Measurements from ENCODE around the gene GDF15.
"Not testable (repeated sequence)": the region's sequence is repeated elsewhere in the genome, so short reads cannot be mapped to it uniquely, and the experiment has no call there.

Gene GDF15

DNA sequence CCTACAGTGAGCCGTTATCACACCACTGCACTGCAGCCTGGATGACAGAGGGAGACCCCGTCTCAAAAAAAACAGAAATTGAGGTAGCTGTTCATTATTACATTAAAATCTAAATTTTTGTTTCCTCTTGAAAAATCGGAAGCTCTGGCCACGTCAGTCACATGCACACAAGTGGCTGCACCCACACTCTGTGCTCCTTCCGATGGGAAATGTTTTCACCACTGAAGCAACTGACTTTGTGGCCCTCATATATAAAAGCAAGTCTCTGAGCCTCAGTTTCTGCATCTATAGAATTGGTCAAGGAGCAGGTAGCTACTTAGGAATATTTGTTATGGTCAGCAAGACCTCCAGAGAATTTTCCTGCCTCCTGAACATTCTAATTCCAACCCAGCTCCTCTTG, 7.0 kb downstream of the GDF15 start:
- no peak for DNase-seq

DNA sequence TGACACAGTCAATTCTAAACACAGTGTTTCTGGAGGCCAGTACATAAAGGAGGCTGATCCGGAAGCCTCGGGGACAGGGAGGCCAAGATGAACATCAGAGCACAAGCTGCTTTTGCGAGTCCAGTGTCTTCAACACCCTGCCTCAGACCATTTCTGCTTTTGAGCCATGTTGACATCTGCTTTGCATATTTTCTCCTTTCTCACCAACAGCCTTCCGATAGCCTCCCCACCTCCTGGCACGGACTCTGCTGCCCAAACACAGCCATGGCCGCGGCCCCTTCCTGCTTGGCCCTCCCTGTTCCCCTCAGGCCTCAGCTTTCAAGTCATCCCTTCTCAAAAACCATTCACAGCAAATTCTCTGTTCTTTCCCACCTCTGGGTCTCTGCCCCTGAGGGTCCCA, 7.9 kb downstream of the GDF15 start:
- no peak for DNase-seq

DNA sequence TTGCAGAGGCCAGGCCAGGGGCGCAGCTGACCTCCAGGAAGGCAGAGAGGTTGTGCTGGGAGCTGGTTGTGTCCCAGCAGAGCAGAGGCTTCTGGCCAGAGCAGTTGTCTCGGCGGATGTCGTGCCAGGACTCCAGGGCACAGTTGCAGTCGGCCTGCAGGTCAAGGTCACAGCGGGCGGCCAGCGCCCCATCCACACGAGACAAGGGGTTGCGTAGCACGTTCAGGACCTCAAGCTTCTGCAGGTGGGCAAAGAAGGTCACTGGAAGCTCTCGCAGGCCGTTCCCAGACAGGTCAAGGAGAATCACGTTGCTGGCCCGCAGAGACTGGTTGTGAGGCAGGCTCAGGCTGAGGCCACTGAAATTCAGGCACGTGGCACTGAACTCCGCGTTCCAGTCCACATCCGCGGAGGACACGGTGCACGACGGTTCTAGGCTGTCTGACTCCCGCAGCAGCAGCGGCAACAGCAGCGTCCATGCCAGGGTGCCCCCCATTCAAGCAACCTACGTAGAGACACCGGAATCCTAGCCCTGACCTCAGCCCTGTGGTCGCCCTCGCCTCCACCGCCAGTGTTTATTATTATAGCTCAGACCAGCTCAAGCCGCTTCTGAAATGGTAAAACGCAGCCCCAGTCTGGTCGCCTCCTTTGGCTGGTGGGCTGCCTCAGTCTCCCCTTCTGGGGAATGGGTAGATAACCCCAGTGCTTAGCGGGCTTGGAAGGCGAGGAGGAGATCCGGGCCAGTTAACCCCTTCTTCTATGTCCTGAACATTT, 10.7 kb downstream of the GDF15 start:
- no peak for DNase-seq

DNA sequence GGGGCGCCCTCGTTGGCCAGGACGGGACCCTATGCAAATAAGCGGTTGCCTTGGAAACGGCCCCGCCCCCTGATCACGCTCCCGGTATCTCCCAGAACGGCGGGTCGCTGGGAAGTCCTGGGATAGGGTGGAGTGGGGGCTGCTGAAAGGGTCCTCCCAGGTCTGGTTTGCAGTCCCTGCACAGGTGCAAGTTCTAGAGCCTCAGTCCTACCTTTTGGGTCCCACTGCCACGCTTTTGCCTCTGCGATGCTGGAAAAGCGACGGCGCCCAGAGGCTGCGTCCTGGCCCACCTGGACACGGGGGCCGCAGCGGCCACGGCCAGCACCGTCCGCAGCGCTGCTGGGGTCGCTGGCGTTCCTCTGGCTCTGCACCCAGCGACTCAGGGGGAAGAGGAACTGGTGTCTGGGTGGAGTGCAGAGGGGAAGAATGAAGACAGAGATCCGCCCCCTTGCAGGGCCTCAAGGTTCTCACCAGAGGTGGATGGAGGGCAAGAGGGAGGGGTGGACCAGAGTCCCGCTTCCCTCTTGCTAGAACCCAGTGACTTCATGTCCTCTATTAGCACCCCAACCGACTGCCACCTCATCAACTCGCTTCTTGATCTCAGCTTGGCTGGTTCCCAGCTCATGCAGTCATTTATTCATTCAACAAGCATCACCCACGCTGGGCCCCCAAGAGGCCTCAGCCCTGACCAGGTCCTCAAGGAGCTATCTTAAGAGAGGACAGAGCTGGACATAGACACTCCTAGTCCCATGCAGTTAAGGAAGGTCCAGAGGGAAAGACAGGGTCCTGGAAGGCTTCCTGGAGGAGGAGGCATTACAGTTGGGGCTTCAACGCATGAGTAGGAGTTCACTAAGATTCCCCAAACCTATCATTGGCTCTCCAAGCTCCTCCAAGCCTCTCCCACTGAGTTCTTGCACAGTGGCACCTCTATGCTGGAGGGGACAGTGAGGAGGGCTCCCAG, 11.6 kb downstream of the GDF15 start, which contains the start of gene LRRC25:
TSS of gene LRRC25 (minus strand) at position 381 of the 961 bp plus-strand sequence. CDS start 659 bp downstream, outside the sequence.
- DNase-seq: no peak

DNA sequence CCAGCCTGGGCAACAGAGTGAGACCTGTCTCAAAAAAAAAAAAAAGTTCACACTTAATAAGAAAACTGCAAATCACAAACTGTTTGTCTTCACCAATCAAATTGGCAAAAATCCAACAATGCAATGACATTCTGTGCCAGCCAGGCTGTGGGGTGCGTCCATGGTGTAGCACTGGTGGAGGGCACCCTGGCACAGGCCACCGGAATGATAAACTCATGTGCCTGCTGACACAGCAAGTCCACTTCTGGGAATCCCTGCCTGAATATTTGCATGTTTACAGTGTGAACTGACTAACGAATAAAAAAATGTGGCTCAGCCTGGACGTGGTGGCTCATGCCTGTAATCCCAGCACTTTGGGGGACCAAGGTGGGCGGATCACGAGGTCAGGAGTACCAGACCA, 13.1 kb downstream of the GDF15 start:
- no peak for DNase-seq

DNA sequence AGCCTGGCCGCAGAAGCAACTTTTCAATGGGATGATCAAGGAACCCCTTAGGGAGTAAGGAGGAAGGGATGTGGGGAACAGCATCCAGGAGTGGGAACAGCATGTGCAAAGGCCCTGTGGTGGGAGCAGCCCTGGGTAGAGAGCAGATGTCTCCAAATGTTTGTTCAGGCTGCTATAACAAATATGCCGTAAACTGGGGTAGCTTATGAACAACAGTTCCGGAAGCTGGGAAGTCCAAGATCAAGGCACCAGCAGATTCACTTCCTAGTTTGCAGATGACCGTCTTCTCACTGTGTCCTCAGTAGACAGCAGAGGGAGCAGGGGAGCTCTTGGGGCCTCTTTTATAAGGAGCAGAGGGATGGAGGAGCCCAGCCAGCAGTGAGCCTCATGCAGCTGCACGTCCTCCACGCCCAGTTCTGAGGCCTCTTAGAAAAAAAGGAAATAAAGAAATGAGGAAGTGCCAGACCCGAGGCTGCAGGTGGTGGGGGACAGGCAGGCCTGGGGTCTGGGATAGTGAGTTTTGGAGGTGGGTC, 15.7 kb downstream of the GDF15 start:
- no peak for DNase-seq

DNA sequence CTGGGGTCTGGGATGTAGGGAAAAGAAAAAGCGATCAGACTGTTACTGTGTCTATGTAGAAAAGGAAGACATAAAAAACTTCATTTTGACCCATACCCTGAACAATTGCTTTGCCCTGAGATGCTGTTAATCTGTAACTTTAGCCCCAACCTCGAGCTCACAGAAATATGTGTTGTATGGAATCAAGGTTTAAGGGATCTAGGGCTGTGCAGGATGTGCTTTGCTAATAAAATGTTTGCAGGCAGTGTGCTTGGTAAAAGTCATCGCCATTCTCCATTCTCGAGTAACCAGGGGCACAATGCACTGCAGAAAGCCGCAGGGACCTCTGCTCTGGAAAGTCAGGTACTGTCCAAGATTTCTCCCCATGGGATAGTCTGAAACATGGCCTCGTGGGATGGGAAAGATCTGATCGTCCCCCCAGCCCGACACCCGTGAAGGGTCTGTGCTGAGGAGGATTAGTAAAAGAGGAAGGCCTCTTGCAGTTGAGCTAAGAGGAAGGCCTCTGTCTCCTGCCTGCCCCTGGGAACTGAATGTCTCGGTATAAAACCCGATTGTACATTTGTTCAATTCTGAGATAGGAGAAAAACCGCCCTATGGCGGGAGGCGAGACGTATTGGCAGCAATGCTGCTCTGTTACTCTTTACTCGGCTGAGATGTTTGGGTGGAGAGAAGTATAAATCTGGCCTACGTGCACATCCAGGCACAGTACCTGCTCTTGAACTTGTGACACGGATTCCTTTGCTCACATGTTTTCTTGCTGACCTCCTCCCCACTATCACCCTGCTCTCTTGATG, 16.7 kb downstream of the GDF15 start:
- DNase-seq: not testable (repeated sequence)

DNA sequence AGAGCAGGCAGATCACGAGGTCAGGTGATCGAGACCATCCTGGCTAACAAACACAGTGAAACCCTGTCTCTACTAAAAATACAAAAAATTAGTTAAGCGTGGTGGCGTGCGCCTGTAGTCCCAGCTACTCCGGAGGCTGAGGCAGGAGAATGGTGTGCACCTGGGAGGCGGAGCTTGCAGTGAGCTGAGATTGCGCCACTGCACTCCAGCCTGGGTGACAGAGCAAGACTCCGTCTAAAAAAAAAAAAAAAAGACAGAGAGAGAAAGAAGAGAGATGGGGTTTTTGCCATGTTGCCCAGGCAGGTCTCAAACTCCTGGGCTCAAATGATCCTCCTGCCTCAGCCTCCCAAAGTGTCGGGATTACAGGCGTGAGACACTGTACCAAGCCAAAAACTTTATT, 19.8 kb downstream of the GDF15 start:
- DNase-seq: not testable (repeated sequence)

DNA sequence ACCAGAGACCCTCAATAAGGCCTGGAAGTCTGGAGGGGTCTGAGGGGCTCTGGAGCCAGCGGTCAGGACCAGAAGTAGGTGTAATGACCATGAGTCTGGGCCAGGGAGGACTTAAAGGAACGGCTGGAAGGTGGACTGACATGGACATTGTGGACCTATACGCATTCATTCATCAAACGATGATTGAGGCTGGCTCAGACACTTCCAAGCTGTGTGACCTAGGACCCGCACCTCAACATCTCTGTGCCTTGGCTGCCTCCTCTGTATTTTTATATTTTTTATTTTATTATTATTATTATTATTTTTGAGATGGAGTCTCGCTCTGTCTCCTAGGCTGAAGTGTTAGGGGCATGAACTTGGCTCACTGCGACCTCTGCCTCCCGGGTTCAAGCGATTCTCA, 20.8 kb downstream of the GDF15 start:
- DNase-seq: no peak

DNA sequence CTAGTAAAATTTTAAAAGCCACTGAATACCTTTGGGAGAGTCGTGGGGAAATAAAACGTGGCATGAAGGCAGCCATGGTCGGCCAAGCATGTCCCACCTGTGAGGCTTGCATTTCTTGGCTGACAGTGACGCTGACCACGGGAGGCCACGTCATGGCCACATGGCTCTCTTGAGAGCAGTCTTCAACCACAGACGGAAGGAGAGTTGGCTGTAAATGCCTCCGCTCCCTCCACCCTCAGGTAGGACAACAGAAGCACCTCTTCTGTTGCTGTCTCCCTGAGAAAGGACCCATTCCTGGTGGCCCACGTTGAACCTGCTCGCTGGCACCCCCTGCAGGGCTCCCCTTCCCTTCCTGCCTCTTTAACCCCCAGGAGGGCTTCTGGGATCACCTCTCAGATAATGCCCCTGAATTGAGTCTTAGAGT, 22.1 kb downstream of the GDF15 start:
- DNase-seq: peak; percentile 29

DNA sequence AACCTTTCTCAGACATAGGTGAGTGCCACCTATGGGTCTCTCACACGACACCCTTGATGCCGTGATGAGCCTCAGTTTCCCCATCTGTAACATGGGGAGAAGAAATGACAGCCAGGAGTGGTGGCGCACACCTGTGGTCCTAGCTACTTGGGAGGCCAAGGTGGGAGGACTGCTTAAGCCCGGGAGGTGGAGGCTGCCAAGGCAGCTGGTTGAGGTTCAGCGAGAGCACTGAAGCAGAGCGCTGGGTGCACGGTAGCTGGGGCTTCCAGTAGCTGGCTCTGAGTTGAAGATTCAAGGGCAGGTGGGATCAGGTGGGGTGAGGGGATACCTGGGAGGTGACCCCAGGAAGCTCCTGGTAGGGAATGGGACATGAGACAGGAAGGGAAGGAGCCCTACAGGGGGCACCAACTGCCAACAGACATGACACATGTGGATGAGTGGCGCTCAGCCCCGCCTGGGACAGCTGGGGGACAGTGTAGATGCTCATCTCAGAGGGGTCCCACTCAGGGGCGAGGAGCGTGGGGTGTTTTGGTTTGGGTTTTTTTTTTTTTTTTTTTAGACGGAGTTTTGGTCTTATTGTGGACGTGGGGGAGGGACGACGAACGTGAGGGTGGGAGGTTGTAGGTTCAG, 26.8 kb downstream of the GDF15 start:
- no peak for DNase-seq

DNA sequence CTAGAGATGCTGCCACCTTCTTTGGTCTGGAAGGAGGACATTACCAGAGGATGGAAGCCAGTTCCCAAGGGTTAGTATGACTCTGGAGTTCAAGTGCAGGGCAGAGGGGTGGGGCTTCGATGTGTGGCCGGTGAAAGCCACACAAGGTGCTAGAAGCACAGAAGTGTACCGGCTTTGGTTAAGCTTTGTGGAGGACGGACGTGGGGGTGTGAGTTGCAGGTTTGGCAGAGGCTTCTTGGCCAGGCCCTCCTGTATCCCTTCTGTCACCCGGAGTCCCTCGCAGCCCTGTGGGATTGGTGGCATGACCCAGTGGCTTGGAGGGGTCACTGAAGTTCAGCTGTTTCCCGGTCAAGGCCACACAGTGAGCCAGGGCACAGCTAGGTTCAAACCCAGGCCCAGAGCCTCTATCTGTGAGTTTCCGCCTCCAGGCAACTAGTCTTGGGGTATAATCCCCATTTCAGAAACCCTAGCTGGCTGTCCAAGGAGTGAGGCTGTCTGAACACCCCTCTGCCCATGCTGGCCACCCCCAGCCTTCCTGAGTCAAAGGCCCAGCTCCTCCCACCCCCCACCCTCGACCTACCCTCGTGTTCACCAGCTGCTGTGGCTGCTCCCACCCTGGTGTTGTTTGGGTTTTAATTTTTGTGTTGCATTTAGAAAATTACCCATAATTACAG, 28.7 kb downstream of the GDF15 start:
- DNase-seq: peak; percentile 23

DNA sequence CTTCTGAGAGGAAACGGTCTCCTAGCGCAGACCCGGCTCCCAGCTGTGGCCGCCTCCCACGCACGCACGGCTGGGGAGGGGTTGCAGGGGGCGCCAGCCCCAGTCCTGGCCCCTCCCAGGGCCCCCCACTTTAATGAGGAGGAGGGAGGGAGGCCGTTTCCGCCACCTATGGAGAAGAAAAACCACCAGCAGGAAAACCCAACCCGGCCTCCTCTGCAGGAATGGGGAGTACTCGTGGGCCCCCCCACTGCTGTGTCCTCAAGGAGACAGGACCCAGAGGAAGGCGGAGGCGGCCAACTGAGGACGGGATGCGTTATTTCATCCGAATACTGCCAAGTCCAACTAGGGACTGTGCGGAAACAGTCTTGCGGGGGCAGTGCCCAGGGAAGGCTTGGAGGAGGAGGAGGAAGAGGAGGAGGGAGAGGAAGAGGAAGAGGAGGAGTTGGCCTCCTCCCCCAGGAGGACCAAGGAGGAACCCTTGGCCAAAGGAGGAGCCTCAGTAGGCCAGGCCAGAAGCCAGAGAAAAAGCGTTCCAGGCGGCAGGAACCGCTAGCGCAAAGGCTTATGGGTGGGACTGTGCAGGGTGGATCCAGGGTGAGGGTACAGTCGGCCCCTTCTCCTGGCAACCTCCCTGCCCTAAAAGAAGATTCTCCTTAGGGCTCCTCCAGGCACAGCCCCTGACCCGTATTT, 29.4 kb downstream of the GDF15 start:
- DNase-seq: no peak

DNA sequence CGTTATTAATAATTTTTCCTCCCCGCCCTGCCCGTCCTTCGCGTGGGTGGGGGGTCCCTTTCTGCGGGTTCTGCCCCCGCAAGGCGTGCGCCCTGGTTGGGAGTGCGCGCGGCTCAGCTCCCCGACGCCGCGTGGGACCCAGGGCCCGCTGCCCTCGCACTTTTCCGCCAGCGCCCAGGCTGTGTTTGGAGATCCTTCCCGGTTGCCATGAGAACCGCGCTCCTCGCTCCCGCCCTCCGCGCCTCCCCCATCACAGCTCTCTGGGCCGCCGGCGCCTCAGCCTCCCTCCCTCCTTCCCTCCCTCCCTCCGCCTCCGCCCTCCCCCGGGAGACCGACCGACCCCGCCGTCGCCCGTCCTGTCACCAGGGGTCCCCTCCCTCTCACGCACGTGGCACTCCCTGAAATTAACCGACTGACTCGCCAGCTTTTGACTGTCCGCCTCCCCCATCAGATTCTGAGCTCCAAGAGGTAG, 30.9 kb downstream of the GDF15 start:
- DNase-seq: peak; percentile 71

DNA sequence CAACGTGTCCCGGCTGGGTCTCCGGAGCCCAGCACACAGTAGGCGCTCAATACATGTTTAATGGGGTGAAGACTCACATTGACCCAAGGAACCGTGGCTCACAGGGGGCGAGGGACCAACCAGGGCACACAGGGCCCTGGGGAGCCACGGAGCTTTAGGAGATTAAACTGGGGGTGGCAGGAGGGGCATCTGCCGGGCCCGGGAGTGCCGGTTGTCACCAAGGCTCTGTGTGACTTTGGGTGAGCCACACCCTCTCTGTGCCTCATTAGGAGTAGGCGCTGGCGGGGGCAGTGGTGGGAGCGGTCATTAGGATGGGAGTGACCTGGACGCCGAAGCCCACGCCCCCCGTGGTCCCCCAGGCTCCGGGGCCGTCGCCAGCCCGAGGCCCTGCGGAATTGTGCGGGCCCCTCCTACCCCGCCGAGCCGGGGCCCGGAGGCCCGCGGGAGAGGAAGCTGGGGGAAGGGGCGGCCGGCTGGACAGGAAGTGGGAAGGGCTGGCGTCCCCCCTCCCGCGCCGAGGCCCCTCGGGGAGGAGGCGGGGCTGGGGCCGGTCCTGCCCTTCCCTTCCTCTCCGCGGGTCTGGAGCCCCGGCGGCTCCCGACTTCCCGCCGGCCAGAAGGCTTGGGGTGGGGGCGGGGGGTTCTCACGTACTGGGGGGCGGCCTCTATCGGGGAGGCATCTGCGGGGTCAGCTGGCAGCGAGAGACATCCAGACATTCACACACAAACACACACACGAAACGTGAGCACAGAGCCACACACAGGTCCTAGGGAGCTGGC, 31.5 kb downstream of the GDF15 start:
- no peak for DNase-seq

DNA sequence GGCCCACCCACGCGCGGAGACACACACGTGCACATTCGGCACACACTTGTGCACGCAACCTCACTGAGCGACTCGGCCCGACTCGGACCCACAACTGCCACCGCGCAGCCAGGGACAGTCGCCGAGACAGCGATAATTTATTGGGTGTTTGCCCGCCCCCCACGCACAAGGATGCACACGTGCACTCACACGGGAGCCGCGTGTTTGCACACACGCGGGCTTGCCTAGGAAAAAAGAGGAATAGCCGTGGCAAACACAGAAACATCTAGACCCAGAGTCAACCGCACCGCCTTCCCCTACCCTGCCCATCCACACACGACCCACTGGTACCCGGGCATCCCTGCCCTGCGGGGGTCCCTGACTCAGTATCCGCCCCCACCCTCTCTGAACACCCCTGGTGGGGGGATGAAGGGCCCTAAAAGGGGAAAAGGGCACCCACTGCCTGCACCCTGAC, 32.1 kb downstream of the GDF15 start:
- no peak for DNase-seq

DNA sequence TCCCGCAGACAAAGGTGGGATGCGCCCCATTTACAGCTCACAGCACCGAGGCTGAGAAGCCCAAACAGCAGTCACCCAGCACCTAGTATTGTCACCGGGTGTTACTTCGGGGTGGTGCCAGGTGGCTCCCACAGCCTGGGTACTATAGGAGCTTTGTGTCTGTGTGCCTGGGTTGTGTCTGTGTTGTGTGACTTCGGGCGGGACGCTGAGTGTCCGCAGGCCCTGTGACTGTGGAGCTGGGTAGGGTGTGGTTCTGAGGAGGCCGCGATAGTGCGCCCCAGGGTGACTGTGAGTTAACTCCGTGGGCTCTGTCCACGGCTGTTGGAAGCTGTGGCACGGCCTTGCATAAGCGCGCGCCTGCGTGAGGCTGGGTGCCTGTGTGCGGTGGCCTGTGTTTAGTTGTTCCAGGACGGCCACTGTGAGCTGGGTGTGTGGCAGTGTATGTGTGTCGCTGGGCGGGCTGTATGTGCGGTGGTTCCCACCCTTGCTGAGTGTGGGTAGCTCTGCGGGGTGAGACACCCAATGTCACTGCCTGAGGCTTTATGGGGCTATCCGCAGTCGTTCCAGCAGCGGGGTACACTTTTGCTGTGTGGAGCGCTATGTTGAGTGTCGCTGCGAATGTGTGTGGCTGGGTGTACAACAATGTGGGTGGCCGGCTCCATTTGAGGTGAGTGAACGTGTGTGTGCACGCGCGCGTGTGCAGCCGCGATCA, 32.7 kb downstream of the GDF15 start:
- no peak for DNase-seq

DNA sequence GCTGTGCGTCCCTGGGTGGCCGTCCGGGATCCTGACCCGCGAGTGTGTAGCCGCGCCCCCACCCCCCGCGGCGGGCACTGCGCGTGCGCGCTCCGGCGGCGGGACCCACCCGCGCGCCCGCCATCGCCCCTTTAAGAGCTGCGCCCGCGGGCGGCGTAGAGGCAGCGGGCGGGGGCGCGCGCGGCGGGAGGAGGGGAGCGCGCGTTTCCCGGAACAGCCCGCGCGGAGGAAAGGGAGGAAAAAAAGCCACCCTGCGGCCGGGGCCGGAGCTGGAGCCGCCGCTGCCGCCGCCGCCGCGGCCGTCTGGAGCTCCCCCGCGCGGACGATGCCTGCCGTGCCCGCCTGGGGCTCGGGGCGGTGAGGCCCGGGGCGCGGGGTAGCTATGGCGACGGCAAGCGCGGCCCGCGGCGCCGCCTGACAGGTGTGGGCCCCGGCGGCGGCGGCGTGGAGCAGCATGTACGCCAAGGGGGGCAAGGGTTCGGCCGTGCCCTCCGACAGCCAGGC, 33.3 kb downstream of the GDF15 start, which contains the start of gene SSBP4:
TSS of gene SSBP4 (plus strand) at position 204 of the 504 bp plus-strand sequence. CDS start at position 455, 251 bp downstream.
- peak; percentile 76 for DNase-seq
